Measurements from ENCODE around the gene CADM4. TPM values are rescaled to one million over a fixed set of nuclear protein-coding genes. Genes with fewer than 3 reads are reported as not detected.
"Not testable (repeated sequence)": the region's sequence is repeated elsewhere in the genome, so short reads cannot be mapped to it uniquely, and the experiment has no call there.

Gene CADM4
- total RNA-seq, 1 donor from 2014 or later: 1.6 TPM

GRCh38 chr19:43589277-43589676, 50.4 kb downstream of the CADM4 start:
- DNase-seq (ENCODE audit: low read depth): no peak

- DNase-seq (ENCODE audit: low read depth): not testable (repeated sequence)
Observed at GRCh38 chr19:43587029-43587428, 52.6 kb downstream of the CADM4 start.

GRCh38 chr19:43586346-43586745, 53.3 kb downstream of the CADM4 start:
- no peak for DNase-seq (ENCODE audit: low read depth)

GRCh38 chr19:43584484-43584883, 55.2 kb downstream of the CADM4 start:
- DNase-seq (ENCODE audit: low read depth): no peak

GRCh38 chr19:43582495-43582894, 57.2 kb downstream of the CADM4 start:
- DNase-seq (ENCODE audit: low read depth): no peak

DNA sequence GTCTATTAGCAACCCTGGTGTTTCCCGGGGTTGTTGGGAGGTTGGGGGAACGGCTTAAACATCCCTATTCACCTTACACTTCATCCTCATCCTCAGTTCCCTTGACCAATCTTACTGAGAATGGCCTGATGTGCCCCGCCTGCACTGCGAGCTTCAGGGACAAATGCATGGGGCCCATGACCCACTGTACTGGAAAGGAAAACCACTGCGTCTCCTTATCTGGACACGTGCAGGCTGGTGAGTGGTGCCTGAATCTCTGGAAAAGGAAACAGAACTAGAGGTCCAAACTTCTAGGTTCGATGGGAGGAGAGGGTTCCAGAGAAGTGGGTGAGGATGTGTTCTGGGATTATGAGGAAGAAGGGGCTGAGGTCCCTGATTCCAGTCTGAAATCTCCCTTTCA, 58.2 kb downstream of the CADM4 start:
- DNase-seq (ENCODE audit: low read depth): no peak

DNA sequence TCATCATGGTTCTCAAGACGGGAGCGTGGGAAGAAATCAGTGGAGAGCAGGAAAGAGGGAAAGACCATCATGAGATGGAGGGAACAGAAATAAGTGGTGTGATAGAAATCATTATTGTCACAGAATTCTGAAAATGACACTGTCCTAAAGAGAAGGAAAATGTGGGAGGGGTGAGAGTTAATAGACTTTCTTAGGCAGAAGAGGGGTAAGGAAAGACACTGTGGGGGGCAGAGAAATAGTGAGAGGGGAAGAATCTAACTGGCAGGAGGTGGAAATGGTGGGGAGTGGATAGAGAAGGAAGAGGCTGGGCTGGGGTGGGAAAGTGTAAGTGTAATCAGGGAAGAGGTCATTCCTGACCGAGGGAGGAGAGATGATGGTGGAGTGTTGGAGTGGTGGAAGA, 60.9 kb downstream of the CADM4 start:
- no peak for DNase-seq (ENCODE audit: low read depth)

DNA sequence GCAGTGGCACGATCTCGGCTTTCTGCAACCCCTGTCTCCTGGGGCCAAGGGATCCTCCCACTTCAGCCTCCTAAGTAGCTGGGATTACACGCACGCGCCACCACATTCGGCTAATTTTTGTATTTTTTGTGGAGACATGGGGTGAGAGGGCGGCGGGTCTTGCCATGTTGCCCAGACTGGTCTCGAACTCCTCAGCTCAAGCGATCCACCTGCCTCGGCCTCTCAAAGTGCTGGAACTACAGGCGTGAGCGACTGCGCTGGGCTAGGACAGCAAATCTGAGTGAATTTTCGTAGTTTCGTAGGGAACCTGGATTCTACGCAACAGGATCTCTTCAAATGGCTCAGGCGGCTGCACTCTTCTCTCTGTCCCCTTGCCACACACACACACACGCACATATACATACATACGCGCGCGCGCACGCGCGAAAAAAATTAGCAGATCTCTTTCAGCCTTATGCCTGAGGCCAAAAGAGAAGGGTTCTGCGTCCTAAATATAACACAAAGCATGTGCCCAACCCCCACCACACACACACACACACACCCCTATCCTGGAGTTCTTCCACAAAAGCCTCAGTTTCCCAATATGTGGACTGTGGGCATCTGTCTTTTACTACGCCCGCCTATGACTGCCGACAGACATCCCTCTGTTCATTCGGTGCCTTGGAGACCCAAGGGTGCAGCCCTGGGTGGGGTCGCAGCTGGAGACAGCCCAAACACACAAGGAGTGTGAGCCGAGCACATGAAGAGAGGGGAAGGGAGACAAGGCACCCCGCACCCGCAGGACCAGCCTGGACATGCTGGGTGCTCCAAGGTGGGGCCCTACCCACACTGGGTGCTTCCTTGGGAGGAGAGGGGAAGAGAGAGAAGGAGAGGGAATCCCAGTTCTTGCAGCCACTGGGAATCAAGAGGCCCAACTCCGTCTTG, 63.4 kb downstream of the CADM4 start:
- DNase-seq (ENCODE audit: low read depth): no peak

GRCh38 chr19:43575156-43575950, 64.3 kb downstream of the CADM4 start, which contains the start of the genes PINLYP and XRCC1:
Gene PINLYP, plus strand, starts transcription at chr19:43575801. Its CDS starts 1,391 bp downstream, at chr19:43577192.
Gene XRCC1, minus strand, starts transcription at chr19:43575527. Its CDS starts 69 bp downstream, at chr19:43575458.
- peak; percentile 99 for DNase-seq (ENCODE audit: low read depth)

GRCh38 chr19:43574424-43575155, 65.1 kb downstream of the CADM4 start:
- peak; percentile 37 for DNase-seq (ENCODE audit: low read depth)

Other genes starting within 250 kb of the CADM4 start
- not detected in 2 replicates for gene TEX101, start 225.0 kb downstream of the CADM4 start, total RNA-seq
- 0.21 and 0.37 TPM in 2 replicates for gene LYPD3, start 174.2 kb downstream of the CADM4 start, total RNA-seq
- gene PHLDB3, start 135.1 kb downstream of the CADM4 start, total RNA-seq: 7.8 and 15.7 TPM in 2 replicates
- 17.6 and 19.8 TPM in 2 replicates for gene ETHE1, start 112.6 kb downstream of the CADM4 start, total RNA-seq
- not detected in 2 replicates for gene ZNF575, start 106.7 kb downstream of the CADM4 start, total RNA-seq
- 29.2 and 32.1 TPM in 2 replicates for gene XRCC1, start 64.3 kb downstream of the CADM4 start, total RNA-seq
- 0.94 TPM in 1 of 2 replicates, not detected in the other for gene PINLYP, start 64.0 kb downstream of the CADM4 start, total RNA-seq
- gene IRGQ, start 43.7 kb downstream of the CADM4 start, total RNA-seq: 41.3 and 48.1 TPM in 2 replicates
- gene ZNF576, start 43.3 kb downstream of the CADM4 start, total RNA-seq: 10.1 and 12.2 TPM in 2 replicates
- 0.10 TPM in 1 of 2 replicates, not detected in the other for gene SRRM5, start 27.8 kb downstream of the CADM4 start, total RNA-seq
- 52.6 and 65.2 TPM in 2 replicates for gene ZNF428, start 20.2 kb downstream of the CADM4 start, total RNA-seq
- 6.3 and 6.9 TPM in 2 replicates for gene PLAUR, start 30.3 kb upstream of the CADM4 start, total RNA-seq
- not detected in 2 replicates for gene IRGC, start 76.2 kb upstream of the CADM4 start, total RNA-seq
- 16.0 and 19.3 TPM in 2 replicates for gene SMG9, start 115.1 kb upstream of the CADM4 start, total RNA-seq
- 0.27 and 1.6 TPM in 2 replicates for gene KCNN4, start 141.1 kb upstream of the CADM4 start, total RNA-seq
- gene LYPD5, start 162.6 kb upstream of the CADM4 start, total RNA-seq: 0.11 TPM in 1 of 2 replicates, not detected in the other
- 14.4 and 27.3 TPM in 2 replicates for gene ZNF283, start 187.5 kb upstream of the CADM4 start, total RNA-seq
- 0.47 and 2.0 TPM in 2 replicates for gene ZNF404, start 244.1 kb upstream of the CADM4 start, total RNA-seq

Data from myocyte (in vitro differentiated cells).